Measurements from ENCODE around the gene TMEM178B. TPM values are rescaled to one million over a fixed set of nuclear protein-coding genes. Genes with fewer than 3 reads are reported as not detected.

TMEM178B gene
- total RNA-seq, 4 donors from 2014 or later = 0.15 to 1.2 (median 0.58) TPM

DNA sequence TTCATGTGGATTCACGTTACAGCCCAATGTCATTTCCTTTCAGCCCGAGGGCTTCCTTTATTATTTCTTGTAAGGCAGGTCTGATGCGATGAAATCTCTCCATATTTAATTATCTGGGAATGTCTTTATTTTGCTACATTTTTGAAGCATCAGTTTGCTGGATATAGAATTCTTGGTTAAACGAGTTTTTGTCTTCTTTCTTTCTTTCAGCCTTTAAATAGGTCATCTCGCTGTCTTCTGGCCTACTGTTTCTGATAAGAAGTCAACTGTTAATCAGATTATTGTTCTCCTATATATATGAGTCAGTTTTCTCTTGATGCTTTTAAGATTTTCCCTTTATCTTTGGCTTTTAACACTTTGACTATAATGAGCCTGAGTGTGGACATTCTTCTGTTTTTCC lies 184.7 kb downstream of the TMEM178B start:
- TF ChIP-seq POLR2A (IDR thresholded peaks at IDR 0.05) = no peak
- TF ChIP-seq, protein P1, sequence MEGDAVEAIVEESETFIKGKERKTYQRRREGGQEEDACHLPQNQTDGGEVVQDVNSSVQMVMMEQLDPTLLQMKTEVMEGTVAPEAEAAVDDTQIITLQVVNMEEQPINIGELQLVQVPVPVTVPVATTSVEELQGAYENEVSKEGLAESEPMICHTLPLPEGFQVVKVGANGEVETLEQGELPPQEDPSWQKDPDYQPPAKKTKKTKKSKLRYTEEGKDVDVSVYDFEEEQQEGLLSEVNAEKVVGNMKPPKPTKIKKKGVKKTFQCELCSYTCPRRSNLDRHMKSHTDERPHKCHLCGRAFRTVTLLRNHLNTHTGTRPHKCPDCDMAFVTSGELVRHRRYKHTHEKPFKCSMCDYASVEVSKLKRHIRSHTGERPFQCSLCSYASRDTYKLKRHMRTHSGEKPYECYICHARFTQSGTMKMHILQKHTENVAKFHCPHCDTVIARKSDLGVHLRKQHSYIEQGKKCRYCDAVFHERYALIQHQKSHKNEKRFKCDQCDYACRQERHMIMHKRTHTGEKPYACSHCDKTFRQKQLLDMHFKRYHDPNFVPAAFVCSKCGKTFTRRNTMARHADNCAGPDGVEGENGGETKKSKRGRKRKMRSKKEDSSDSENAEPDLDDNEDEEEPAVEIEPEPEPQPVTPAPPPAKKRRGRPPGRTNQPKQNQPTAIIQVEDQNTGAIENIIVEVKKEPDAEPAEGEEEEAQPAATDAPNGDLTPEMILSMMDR (IDR thresholded peaks at IDR 0.05) = no peak
- DNase-seq (ENCODE audit: low spot score in 2 of 2) = no peak
- no peak overlapping the region for H3K4me3 ChIP-seq (ENCODE audit: low read depth, poor library complexity, severe bottlenecking)
- intact Hi-C loops (cut with DNase I; ENCODE audit: low total_unique reads) = loop anchor here (10.0 kb wide), 1 partner anchor 1016 kb away; no protein-coding TSS in a partner anchor
- WGBS, 2 donors = 59 to 72% methylated on average over 5 of the region's 5 CpGs

DNA sequence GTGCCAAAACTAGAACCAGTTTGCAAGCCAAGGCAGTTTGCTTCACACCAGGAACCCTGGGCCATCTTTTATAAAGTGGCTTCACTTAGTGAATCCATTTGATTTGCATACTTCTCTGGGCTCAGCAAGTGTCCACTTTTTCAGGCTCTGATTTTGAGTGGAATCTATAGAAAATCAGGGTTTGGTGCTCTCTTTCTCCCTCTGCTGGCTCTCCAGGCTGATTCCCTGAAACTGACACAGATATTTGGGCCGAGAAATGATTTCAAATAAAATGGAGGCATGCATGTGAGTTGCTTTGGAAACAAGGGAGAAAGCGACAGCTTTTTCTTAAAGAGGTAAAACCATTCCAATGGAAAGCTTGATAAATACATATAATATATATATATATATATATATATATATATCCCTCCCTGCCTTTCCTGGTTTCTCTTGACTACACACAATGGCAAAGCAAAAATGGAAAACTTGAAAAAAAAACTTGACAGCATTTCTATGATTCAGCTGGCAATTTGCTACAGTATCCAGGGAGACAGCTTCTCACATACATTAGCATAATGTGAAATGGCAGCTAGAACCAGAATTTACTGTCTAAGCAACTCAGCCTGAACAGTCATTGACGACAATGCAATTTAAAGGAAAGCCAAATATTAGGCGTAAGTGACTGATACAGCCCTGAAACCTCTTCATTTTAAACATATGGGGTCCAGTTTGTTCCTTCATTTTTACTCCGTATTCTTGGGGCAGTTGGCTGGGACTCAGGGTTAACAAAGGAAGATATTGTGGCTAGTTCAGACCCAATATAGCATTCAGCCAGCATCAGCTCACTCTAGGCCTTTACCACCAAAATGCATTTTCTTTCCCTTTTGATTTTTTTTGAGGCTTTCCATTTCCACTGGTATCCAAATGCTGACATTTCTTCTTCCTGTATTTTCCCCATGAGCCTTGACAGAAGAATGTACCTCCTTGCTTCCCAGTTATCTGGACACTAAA lies 188.5 kb downstream of the TMEM178B start:
- 73 to 75% methylated on average over 5 of the region's 5 CpGs for WGBS, 2 donors
- no peak for TF ChIP-seq POLR2A (IDR thresholded peaks at IDR 0.05)
- TF ChIP-seq, protein P1 (IDR thresholded peaks at IDR 0.05) = no peak
- H3K4me3 ChIP-seq (ENCODE audit: low read depth, poor library complexity, severe bottlenecking) = no peak overlapping the region
- no peak for DNase-seq (ENCODE audit: low spot score in 2 of 2)
- intact Hi-C loops (cut with DNase I; ENCODE audit: low total_unique reads) = no loop called here

DNA sequence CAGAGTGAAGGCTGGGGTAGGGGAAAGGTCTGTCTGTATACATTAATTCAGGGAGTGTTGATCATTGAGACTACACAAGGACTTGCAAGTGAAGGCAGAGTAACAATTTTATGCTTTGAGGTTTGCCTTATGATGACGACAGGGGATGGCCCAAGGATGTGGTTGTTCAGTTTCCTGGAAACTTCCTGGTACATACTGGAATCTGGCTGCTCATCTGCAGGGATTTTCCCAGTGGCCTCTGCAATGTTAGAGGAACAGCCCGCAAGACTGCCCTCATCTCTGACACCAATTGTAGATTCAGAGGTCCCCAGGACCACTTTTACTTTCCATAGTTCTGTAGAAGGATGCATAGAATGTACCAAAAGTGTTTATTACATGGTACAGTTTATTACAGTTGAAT lies 189.6 kb downstream of the TMEM178B start:
- peak overlapping the region; percentile 4 for H3K4me3 ChIP-seq (ENCODE audit: low read depth, poor library complexity, severe bottlenecking)
- TF ChIP-seq, protein P1 (IDR thresholded peaks at IDR 0.05) = no peak
- TF ChIP-seq POLR2A (IDR thresholded peaks at IDR 0.05) = no peak
- DNase-seq (ENCODE audit: low spot score in 2 of 2) = no peak
- intact Hi-C loops (cut with DNase I; ENCODE audit: low total_unique reads) = no loop called here
- 80 to 95% methylated on average over 2 of the region's 2 CpGs for WGBS, 2 donors

DNA sequence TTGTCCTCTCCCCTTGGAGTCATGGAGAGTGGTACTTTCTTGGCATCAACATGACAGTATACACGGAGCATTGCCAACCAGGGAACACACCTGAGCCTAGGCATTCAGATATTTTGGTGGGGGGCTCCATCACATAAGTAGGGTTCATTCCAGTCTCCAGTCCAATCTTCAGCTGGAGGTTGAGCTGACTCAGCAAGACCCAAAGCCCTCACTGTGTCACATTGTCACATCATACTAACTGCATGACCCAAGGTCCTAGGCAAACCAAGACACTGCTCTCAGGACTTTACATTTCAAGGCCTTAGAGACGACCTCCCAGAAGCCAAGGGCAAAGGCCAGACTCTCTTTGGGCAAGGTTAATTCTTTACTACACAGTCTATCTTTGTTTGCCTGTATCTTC lies 190.1 kb downstream of the TMEM178B start:
- 40 to 53% methylated on average over 2 of the region's 2 CpGs for WGBS, 2 donors
- H3K4me3 ChIP-seq (ENCODE audit: low read depth, poor library complexity, severe bottlenecking) = peak overlapping the region; percentile 4
- intact Hi-C loops (cut with DNase I; ENCODE audit: low total_unique reads) = no loop called here
- TF ChIP-seq, protein P1 (IDR thresholded peaks at IDR 0.05) = no peak
- TF ChIP-seq POLR2A (IDR thresholded peaks at IDR 0.05) = no peak
- DNase-seq (ENCODE audit: low spot score in 2 of 2) = no peak

DNA sequence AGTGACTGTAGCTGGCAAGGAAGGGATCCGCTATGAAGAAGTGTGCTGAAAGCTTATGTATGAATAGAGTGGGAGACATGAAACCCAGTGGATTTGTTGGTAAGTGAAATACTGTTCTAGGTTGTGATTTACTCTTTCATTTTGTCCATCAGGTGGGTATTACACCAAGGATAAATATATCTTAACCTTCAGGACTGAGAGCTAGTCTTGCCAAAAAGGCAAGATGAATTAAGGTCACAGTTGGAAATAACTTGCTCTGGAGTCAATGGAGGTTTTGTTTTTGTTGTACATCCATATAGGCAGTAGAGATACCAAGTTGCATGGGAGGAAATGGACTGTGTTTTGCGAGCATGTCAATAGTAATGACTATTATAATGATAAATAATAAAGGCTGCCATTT lies 190.6 kb downstream of the TMEM178B start:
- TF ChIP-seq, protein P1 (IDR thresholded peaks at IDR 0.05) = no peak
- no peak for TF ChIP-seq POLR2A (IDR thresholded peaks at IDR 0.05)

More for the DNA sequence above, 190.6 kb downstream of the TMEM178B start:
- no peak for DNase-seq (ENCODE audit: low spot score in 2 of 2)
- WGBS, 2 donors = 87 to 88% methylated on average over 2 of the region's 2 CpGs
- H3K4me3 ChIP-seq (ENCODE audit: low read depth, poor library complexity, severe bottlenecking) = no peak overlapping the region
- intact Hi-C loops (cut with DNase I; ENCODE audit: low total_unique reads) = no loop called here

Data from lower leg skin (tissue), 4 donors.